Psoas muscle (tissue), 8 donors: ENCODE measurements around the gene RREB1. TPM values are rescaled to one million over a fixed set of nuclear protein-coding genes. Genes with fewer than 3 reads are reported as not detected.

Experiments used
- ATAC-seq, 4 donors: fragments of 200-7000 bp; cut with Tn5 transposase; one replicate each; pipeline ENCODE4 v1.9.1; 2020; ENCODE audit warnings: moderate library complexity in 3 of 4, mild to moderate bottlenecking in 2 of 4
- DNase-seq, 2 donors: peaks; one replicate each; pipeline ENCODE4 v3.0.0-alpha.2; 2020
- H3K27ac ChIP-seq: fragments of 200-600 bp; one replicate; pipeline ENCODE4 v1.8.0; 2022
- H3K27me3 ChIP-seq, 3 donors: fragments of 200-600 bp in 1 of 3; one replicate each; pipeline versions ENCODE4 v1.6.1 to v1.8.0; 2013 to 2022; ENCODE audit warnings: low read length in 2 of 3, mild to moderate bottlenecking in 2 of 3, moderate library complexity in 1 of 3; ENCODE audit not compliant: insufficient read depth in 3 of 3
- H3K36me3 ChIP-seq, 2 donors: fragments of 200-600 bp in 1 of 2; one replicate each; pipeline versions ENCODE4 v1.6.1 to v1.8.0; 2013 to 2022; ENCODE audit warnings: low read depth in 1 of 2, mild to moderate bottlenecking in 1 of 2, moderate library complexity in 1 of 2; ENCODE audit not compliant: insufficient read depth in 1 of 2
- H3K4me1 ChIP-seq: fragments of 200-600 bp; one replicate; pipeline ENCODE4 v1.8.0; 2022
- H3K4me3 ChIP-seq: fragments of 200-600 bp; one replicate; pipeline ENCODE4 v1.8.0; 2022; ENCODE audit warnings: mild to moderate bottlenecking
- H3K9me3 ChIP-seq: fragments of 200-600 bp; one replicate; pipeline ENCODE4 v1.8.0; 2022
- WGBS, 3 donors: extraction: QIAGEN DNeasy Blood & Tissue Kit; methylation state at CpG; one replicate each; pipeline versions ENCODE4 v1.1.6 to v1.1.7; 2013; 5-methylcytosine and 5-hydroxymethylcytosine counted together
- intact Hi-C, 2 donors: fragments of 100-400 bp; cut with DNase I; formaldehyde crosslinking; loops; one replicate each; pipeline versions ENCODE4 v1.11.0 to v1.14.2; 2022
- polyA plus RNA-seq, 3 donors: library from polyadenylated mRNA; stranded (reverse); fragments of 200-250 nt; gene quantifications; one replicate each; pipeline ENCODE4 v1.2.3, GENCODE V29; 2013
- total RNA-seq, 4 donors: library from RNA; stranded (reverse); fragmentation: NEBNext Ultra II Directional in 2 of 4; extraction: Animal tissue kit (Norgen Biotek cat#: 25700) in 2 of 4; gene quantifications; one replicate each; pipeline versions ENCODE4 v1.2.1 to v1.2.4, GENCODE V29; 2021 to 2023
- TF ChIP-seq, protein P1 (sequence below): fragments of 200-600 bp; IDR thresholded peaks from one replicate; pipeline ENCODE4 v1.8.0; 2022; ENCODE audit warnings: antibody characterized with exemption
- donor health status: healthy with polysubstance abuse.
- donor health status: DM: no; HTN: no; CAD: no; lungs with moderate emphysema.
- donor health status: Bipolar disorder and iron deficiency.
- donor health status: healthy.
- donor health status: DM: yes; HTN: yes; CAD: no.
- donor health status: DM: no; HTN: no; CAD: no.
- donor health status: DM: no; HTN: no; CAD: no.
- donor health status: DM: yes; HTN: yes; CAD: no.

RREB1 gene
- total and polyA plus RNA-seq, 7 donors: 4.6 to 49.4 (median 32.7) TPM

- no peaks in the 10 kb centered on the region for H3K36me3 ChIP-seq
- H3K27ac ChIP-seq: peak overlapping the region; percentile 99
- TF ChIP-seq, protein P1, sequence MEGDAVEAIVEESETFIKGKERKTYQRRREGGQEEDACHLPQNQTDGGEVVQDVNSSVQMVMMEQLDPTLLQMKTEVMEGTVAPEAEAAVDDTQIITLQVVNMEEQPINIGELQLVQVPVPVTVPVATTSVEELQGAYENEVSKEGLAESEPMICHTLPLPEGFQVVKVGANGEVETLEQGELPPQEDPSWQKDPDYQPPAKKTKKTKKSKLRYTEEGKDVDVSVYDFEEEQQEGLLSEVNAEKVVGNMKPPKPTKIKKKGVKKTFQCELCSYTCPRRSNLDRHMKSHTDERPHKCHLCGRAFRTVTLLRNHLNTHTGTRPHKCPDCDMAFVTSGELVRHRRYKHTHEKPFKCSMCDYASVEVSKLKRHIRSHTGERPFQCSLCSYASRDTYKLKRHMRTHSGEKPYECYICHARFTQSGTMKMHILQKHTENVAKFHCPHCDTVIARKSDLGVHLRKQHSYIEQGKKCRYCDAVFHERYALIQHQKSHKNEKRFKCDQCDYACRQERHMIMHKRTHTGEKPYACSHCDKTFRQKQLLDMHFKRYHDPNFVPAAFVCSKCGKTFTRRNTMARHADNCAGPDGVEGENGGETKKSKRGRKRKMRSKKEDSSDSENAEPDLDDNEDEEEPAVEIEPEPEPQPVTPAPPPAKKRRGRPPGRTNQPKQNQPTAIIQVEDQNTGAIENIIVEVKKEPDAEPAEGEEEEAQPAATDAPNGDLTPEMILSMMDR: no peak
- peak overlapping the region; percentile 83 for H3K4me3 ChIP-seq
- DNase-seq: peak in 1 of 2 donors; percentile 68
- 77 to 97% (median 91%) methylated on average over 25 of the region's 25 CpGs for WGBS, 3 donors
- intact Hi-C loops: no loop called here
- H3K27me3 ChIP-seq: no peaks in the 10 kb centered on the region
- peaks cover 74% of the 10 kb centered on the region for H3K4me1 ChIP-seq
- no peaks in the 10 kb centered on the region for H3K9me3 ChIP-seq
- peak in 2 of 4 donors; percentile 28 to 50 for ATAC-seq
These were observed 34.6 kb downstream of the RREB1 start for GRCh38 chr6:7142228-7142801.

- Histone ChIP-seq H3K4me3 (no peak overlapping the region), H3K9me3 (no peaks in the 10 kb centered on the region), H3K4me1 (peaks cover 76% of the 10 kb centered on the region), H3K36me3 (no peaks in the 10 kb centered on the region), H3K27me3 (no peaks in the 10 kb centered on the region), H3K27ac (peak overlapping the region; percentile 99)
- 68 to 86% (median 75%) methylated on average over 6 of the region's 6 CpGs for WGBS, 3 donors
- intact Hi-C loops: no loop called here
- ATAC-seq: no peak
- DNase-seq: no peak
- TF ChIP-seq, protein P1: no peak
These were observed 35.2 kb downstream of the RREB1 start for GRCh38 chr6:7142918-7143475.

DNA sequence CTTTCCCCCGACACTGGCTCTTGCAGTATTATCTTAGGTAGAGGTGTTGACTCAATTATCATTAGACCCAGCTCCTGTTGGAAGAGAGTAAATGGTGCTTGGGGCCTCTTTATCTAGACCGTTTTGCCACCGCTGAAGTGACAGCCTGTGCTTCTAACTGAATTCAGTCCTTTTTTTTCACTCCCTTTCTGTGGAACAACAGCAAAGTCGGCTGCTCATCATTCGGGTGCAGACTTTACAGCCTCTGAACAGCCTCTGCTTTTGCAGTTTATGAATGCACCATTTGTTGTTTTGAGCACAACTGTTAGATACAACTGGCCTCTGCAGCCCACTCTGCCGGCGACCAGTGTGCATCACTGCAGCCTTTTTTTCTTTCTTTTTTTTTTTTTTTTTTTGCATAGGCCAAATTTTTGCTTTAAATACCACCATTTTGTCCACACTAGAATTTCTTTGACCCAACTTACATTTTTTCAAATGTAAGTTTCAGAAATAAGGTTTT is 35.8 kb downstream of the RREB1 start:
- Histone ChIP-seq H3K27ac (peak overlapping the region; percentile 99), H3K27me3 (no peaks in the 10 kb centered on the region), H3K36me3 (no peaks in the 10 kb centered on the region), H3K4me1 (peaks cover 72% of the 10 kb centered on the region), H3K9me3 (no peaks in the 10 kb centered on the region), H3K4me3 (no peak overlapping the region)
- TF ChIP-seq, protein P1: peak; percentile 22
- WGBS, 3 donors: 35 to 51% (median 41%) methylated on average over 7 of the region's 7 CpGs
- intact Hi-C loops: no loop called here
- DNase-seq: no peak
- ATAC-seq: no peak

DNA sequence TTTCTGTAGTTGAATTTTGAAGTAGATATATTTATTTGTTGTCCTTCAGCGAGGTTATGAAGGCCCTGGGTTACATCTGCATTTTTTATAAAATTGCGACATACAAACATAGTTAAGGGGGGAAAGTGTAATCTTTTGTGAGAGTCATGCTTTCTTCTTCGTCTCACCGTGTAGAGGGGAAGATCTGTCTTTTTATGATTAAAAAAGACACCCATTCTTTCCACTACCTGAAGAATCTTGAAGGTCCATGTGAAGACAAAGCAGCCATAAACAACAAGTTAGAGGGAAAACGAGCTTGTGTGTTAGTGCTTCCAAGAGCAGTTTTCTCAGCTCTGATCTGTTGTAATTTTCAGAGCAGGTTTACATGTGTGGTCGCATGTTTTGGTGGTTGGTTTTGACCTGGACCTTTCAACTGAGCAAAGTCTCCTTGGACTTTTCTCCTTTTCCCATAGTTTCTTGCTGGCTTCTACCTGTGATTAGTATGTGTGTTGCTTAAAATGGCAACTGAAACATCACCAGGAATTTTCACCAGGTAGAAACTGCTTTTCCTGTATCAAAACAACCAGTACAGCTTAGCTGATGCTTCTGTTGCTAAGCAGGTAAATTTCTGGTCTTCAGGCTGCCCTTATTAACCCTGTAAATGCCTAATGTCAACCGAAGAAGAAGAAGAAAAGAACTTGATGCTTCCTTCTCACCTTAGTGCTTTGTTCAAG is 37.3 kb downstream of the RREB1 start:
- Histone ChIP-seq H3K27ac (peak overlapping the region; percentile 70), H3K36me3 (no peaks in the 10 kb centered on the region), H3K27me3 (no peaks in the 10 kb centered on the region), H3K4me3 (no peak overlapping the region), H3K4me1 (peaks cover 66% of the 10 kb centered on the region), H3K9me3 (no peaks in the 10 kb centered on the region)
- WGBS, 3 donors: 70 to 83% (median 75%) methylated on average over 7 of the region's 7 CpGs
- intact Hi-C loops: no loop called here
- DNase-seq (no peak), ATAC-seq (no peak)
- TF ChIP-seq, protein P1: no peak
